Endothelial cell of umbilical vein (primary cell): ENCODE results near the gene KRTAP10-7. TPM values are rescaled to one million over a fixed set of nuclear protein-coding genes. Genes with fewer than 3 reads are reported as not detected.

Experiments used
- BruUV-seq: library from RNA; stranded (reverse); fragments of 400-500 nt; replicated peaks from 2 replicates; lab custom pipeline; 2021; lab: Mats Ljungman, UMichigan
- CTCF ChIA-PET: fragments of 300-600, 350-600 bp; sonication (Branson Sonifier 250); formaldehyde crosslinking; loops from one replicate; lab custom pipeline; 2021; ENCODE audit warnings: antibody characterized with exemption, inconsistent platforms; lab: Charles Lee
- POLR2A ChIA-PET: fragments of 300-600, 350-600 bp; sonication (Branson Sonifier 250); formaldehyde crosslinking; loops from one replicate; lab custom pipeline; 2021; ENCODE audit warnings: antibody characterized with exemption, inconsistent platforms; lab: Charles Lee
- DNase-seq: peaks from one replicate; pipeline ENCODE4 v3.0.0-alpha.2; 2011; ENCODE audit warnings: low read depth, low spot score
- FAIRE-seq: peaks from 2 replicates; lab custom pipeline; 2011; peaks lifted over from hg19 to GRCh38; lab: Jason Lieb, UNC
- H2AFZ ChIP-seq: 2 replicates; pipeline ENCODE4 v1.6.0; 2012; ENCODE audit warnings: low read depth, low read length, control low read depth, inconsistent platforms
- H3K27ac ChIP-seq: 2 replicates; pipeline ENCODE4 v1.5.1; 2011; ENCODE audit warnings: low read depth, mild to moderate bottlenecking, control low read depth, low read length, moderate library complexity; ENCODE audit not compliant: insufficient read depth
- H3K27me3 ChIP-seq, 2 experiments: 2 replicates each; pipeline versions ENCODE4 v1.6.0 to v1.6.1; 2011; ENCODE audit warnings: low read length in 2 of 2, mixed read lengths in 1 of 2; ENCODE audit not compliant: control insufficient read depth in 2 of 2, insufficient read depth in 2 of 2
- H3K36me3 ChIP-seq, 2 experiments: 2 replicates in 1 of 2; 3 replicates in 1 of 2; pipeline ENCODE4 v1.5.1; 2011; ENCODE audit warnings: low read length in 2 of 2, mild to moderate bottlenecking in 1 of 2, moderate library complexity in 1 of 2; ENCODE audit not compliant: control insufficient read depth in 2 of 2, insufficient read depth in 2 of 2; ENCODE audit errors: extremely low read depth in 1 of 2
- H3K4me1 ChIP-seq: 3 replicates; pipeline ENCODE4 v1.5.1; 2011; ENCODE audit warnings: mild to moderate bottlenecking, low read length; ENCODE audit not compliant: control insufficient read depth, insufficient read depth; ENCODE audit errors: extremely low read depth
- H3K4me2 ChIP-seq: 2 replicates; pipeline ENCODE4 v1.6.1; 2011; ENCODE audit warnings: low read length, control low read depth, mixed read lengths; ENCODE audit not compliant: insufficient read depth
- H3K4me3 ChIP-seq, 3 experiments: fragments of 200-600 bp in 1 of 3; sonication (generic), shearing (Covaris generic) in 1 of 3; replicated peaks in 1 of 3; 2 replicates each; pipeline ENCODE4 v1.5.1; 2011 to 2016; ENCODE audit warnings: control low read depth in 3 of 3, low read length in 3 of 3, mild to moderate bottlenecking in 2 of 3, inconsistent platforms in 1 of 3, low read depth in 1 of 3, moderate library complexity in 1 of 3; ENCODE audit not compliant: insufficient read depth in 1 of 3
- H3K79me2 ChIP-seq: 2 replicates; pipeline ENCODE4 v1.6.0; 2012; ENCODE audit warnings: low read length, inconsistent platforms; ENCODE audit not compliant: control insufficient read depth, insufficient read depth
- H3K9ac ChIP-seq: replicated peaks from 2 replicates; pipeline ENCODE3; 2011; ENCODE audit warnings: low read length, control low read depth; ENCODE audit not compliant: insufficient read depth; ENCODE audit errors: extremely low read depth
- H3K9me1 ChIP-seq: replicated peaks from 3 replicates; pipeline ENCODE4 v1.6.0; 2011; ENCODE audit warnings: mild to moderate bottlenecking, low read length; ENCODE audit not compliant: control insufficient read depth, insufficient read depth; ENCODE audit errors: extremely low read depth
- H3K9me3 ChIP-seq: replicated peaks from 2 replicates; pipeline ENCODE4 v1.5.1; 2012; ENCODE audit warnings: low read length, inconsistent platforms; ENCODE audit not compliant: control insufficient read depth, insufficient read depth
- H4K20me1 ChIP-seq: replicated peaks from 2 replicates; pipeline ENCODE3; 2011; ENCODE audit warnings: mild to moderate bottlenecking, low read length; ENCODE audit not compliant: control insufficient read depth, insufficient read depth; ENCODE audit errors: extremely low read depth
- CTCF ChIP-seq, 2 donors: IDR thresholded peaks; 1 replicate in 1 of 2; 2 replicates in 1 of 2; pipeline ENCODE4 v1.5.1; 2011; ENCODE audit warnings: low read length in 2 of 2, mild to moderate bottlenecking in 2 of 2, moderate library complexity in 2 of 2, control low read depth in 1 of 2, inconsistent platforms in 1 of 2, low read depth in 1 of 2; ENCODE audit not compliant: insufficient read depth in 1 of 2; ENCODE audit errors: extremely low read depth in 1 of 2
- EZH2 ChIP-seq: IDR thresholded peaks from 2 replicates; pipeline ENCODE4 v1.6.1; 2012; ENCODE audit warnings: borderline replicate concordance, low read depth, mild to moderate bottlenecking, moderate library complexity, low read length, inconsistent platforms; ENCODE audit not compliant: severe bottlenecking
- FOS ChIP-seq: IDR thresholded peaks from 2 replicates; pipeline ENCODE4 v1.6.1; 2011; ENCODE audit warnings: mild to moderate bottlenecking, low read length, moderate library complexity, borderline replicate concordance; ENCODE audit not compliant: insufficient read depth
- GATA2 ChIP-seq: IDR thresholded peaks from 2 replicates; pipeline ENCODE4 v1.7.0; 2011; ENCODE audit warnings: low read depth, mild to moderate bottlenecking, moderate library complexity, mixed read lengths, low read length; ENCODE audit not compliant: insufficient read length, insufficient read depth
- JUN ChIP-seq: IDR thresholded peaks from 2 replicates; pipeline ENCODE4 v1.6.1; 2011; ENCODE audit warnings: borderline replicate concordance, low read depth; ENCODE audit not compliant: insufficient read length, insufficient read depth
- MYC ChIP-seq: IDR thresholded peaks from one replicate; pipeline ENCODE4 v1.6.1; 2011; ENCODE audit warnings: mild to moderate bottlenecking, low read depth, low read length
- POLR2A ChIP-seq: IDR thresholded peaks from 2 replicates; pipeline ENCODE4 v1.6.1; 2012; ENCODE audit warnings: low read depth, mild to moderate bottlenecking, control low read depth, low read length
- POLR2AphosphoS5 ChIP-seq: IDR thresholded peaks from 2 replicates; pipeline ENCODE4 v1.6.1; 2012; ENCODE audit warnings: low read depth, mild to moderate bottlenecking, control low read depth, low read length, moderate library complexity; ENCODE audit not compliant: insufficient read depth
- dilution Hi-C: fragments of 300-500 bp; cut with MboI; formaldehyde crosslinking; loops from one replicate; pipeline ENCODE4 v1.15.0; 2019; ENCODE audit warnings: low sequenced_read_pairs; ENCODE audit not compliant: extremely low pct_ligation_motif_present
- intact Hi-C: fragments of 100-400 bp; cut with micrococcal nuclease; formaldehyde crosslinking; loops from one replicate; pipeline ENCODE4 v1.10.0; 2022
- polyA plus RNA-seq, 4 experiments: library from polyadenylated mRNA; depleted of rRNA in 3 of 4; stranded (reverse) in 3 of 4; unstranded in 1 of 4; fragments of >200 nt; gene quantifications; 2 replicates each; pipeline versions ENCODE4 v1.2.1 to v1.2.3, GENCODE V29; 2011 to 2012; ENCODE audit warnings: missing spikeins in 1 of 4
- total RNA-seq: library from RNA; stranded (reverse); gene quantifications from 2 replicates; pipeline ENCODE4 v1.2.3, GENCODE V29; 2021
- TF ChIP-seq, protein P1 (sequence below): IDR thresholded peaks from 2 replicates; pipeline ENCODE4 v1.6.1; 2011; ENCODE audit not compliant: insufficient read depth, insufficient read length

The KRTAP10-7 gene
- total and polyA plus RNA-seq, 2 donors (not counting 3 experiments of a cell fraction or from before 2014, with no cell fraction given) = not detected

DNA sequence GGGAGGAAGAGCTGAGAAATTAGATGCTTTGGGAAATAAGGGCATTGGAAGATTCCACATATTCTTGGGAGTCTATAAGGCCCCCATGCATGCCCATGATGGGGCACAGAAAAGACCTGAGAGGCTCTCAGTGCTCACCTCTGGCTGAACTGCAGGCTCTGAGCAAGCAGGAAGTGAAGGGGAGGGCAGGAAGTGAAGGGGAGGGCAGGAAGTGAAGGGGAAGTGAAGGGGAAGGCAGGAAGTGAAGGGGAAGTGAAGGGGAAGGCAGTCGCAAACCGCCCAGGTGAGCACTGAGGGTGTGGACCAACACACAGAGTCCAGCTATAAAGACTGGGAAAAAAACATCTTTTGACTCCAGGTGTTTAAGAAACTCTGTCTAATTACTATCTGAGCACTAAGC lies 30.0 kb downstream of the KRTAP10-7 start:
- H3K9ac ChIP-seq = no peak overlapping the region
- DNase-seq (no peak), FAIRE-seq (no peak)
- no peak overlapping the region for H2AFZ ChIP-seq
- H3K4me3 ChIP-seq = no peak overlapping the region
- no peaks in the 10 kb centered on the region for H4K20me1 ChIP-seq
- intact Hi-C loops = no loop called here
- H3K9me1 ChIP-seq = no peaks in the 10 kb centered on the region
- H3K79me2 ChIP-seq = no peaks in the 10 kb centered on the region
- BruUV-seq = no TSS peak
- no peak overlapping the region for H3K27ac ChIP-seq
- no peaks in the 10 kb centered on the region for H3K4me1 ChIP-seq
- H3K4me2 ChIP-seq = no peak overlapping the region
- TF ChIP-seq POLR2AphosphoS5 (no peak), MYC (no peak), POLR2A (no peak), JUN (no peak), FOS (no peak), GATA2 (no peak), CTCF (IDR thresholded peaks at IDR 0.05; ENCODE audit: extremely low read depth in 1 of 2, insufficient read depth in 1 of 2, low read depth in 1 of 2, low read length in 2 of 2) (no peak), EZH2 (no peak)
- TF ChIP-seq, protein P1, sequence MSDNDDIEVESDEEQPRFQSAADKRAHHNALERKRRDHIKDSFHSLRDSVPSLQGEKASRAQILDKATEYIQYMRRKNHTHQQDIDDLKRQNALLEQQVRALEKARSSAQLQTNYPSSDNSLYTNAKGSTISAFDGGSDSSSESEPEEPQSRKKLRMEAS = no peak
- dilution Hi-C loops = no loop called here
- no peaks in the 10 kb centered on the region for H3K9me3 ChIP-seq
- ChIA-PET CTCF (no interaction called here), POLR2A (no interaction called here)
- no peaks in the 10 kb centered on the region for H3K36me3 ChIP-seq
- no peaks in the 10 kb centered on the region for H3K27me3 ChIP-seq
